ENCODE measurements around the gene ULBP1. TPM values are rescaled to one million over a fixed set of nuclear protein-coding genes. Genes with fewer than 3 reads are reported as not detected.
"Not testable (repeated sequence)": the region's sequence is repeated elsewhere in the genome, so short reads cannot be mapped to it uniquely, and the experiment has no call there.

ULBP1 gene
- polyA plus RNA-seq, 1 experiment = 2.8 TPM

GRCh38 chr6:149995235-149995750, 31.6 kb downstream of the ULBP1 start:
- no peak for DNase-seq (ENCODE audit: low read depth, low spot score)
- no peaks in the 10 kb centered on the region for H3K9me3 ChIP-seq (ENCODE audit: control insufficient read depth, insufficient read depth, low read length)
- no peak overlapping the region for H3K4me3 ChIP-seq (ENCODE audit: low read depth, low read length)
- POLR2A ChIA-PET = no interaction called here
- no peak overlapping the region for H3K27ac ChIP-seq (ENCODE audit: low read depth, low read length)
- H3K27me3 ChIP-seq (ENCODE audit: control insufficient read depth, insufficient read depth, low read length) = peaks cover 60% of the 10 kb centered on the region
- TF ChIP-seq CTCF (IDR thresholded peaks at IDR 0.05; ENCODE audit: low read depth, low read length) = no peak
- CTCF ChIA-PET = no interaction called here

- no peak for TF ChIP-seq CTCF (IDR thresholded peaks at IDR 0.05; ENCODE audit: low read depth, low read length)
- CTCF ChIA-PET = no interaction called here
- no peak for DNase-seq (ENCODE audit: low read depth, low spot score)
- Histone ChIP-seq H3K9me3 (ENCODE audit: control insufficient read depth, insufficient read depth, low read length) (no peaks in the 10 kb centered on the region), H3K27me3 (ENCODE audit: control insufficient read depth, insufficient read depth, low read length) (peaks cover 55% of the 10 kb centered on the region), H3K4me3 (ENCODE audit: low read depth, low read length) (no peak overlapping the region), H3K27ac (ENCODE audit: low read depth, low read length) (no peak overlapping the region)
- POLR2A ChIA-PET = no interaction called here
Observed at GRCh38 chr6:149995971-149996370, 32.2 kb downstream of the ULBP1 start.

- Histone ChIP-seq H3K9me3 (ENCODE audit: control insufficient read depth, insufficient read depth, low read length) (no peaks in the 10 kb centered on the region), H3K27ac (ENCODE audit: low read depth, low read length) (no peak overlapping the region), H3K4me3 (ENCODE audit: low read depth, low read length) (no peak overlapping the region), H3K27me3 (ENCODE audit: control insufficient read depth, insufficient read depth, low read length) (peaks cover 57% of the 10 kb centered on the region)
- ChIA-PET CTCF (no interaction called here), POLR2A (no interaction called here)
- no peak for TF ChIP-seq CTCF (IDR thresholded peaks at IDR 0.05; ENCODE audit: low read depth, low read length)
- DNase-seq (ENCODE audit: low read depth, low spot score) = no peak
Observed at GRCh38 chr6:149999636-150000035, 35.9 kb downstream of the ULBP1 start.

- ChIA-PET POLR2A (no interaction called here), CTCF (no interaction called here)
- Histone ChIP-seq H3K9me3 (ENCODE audit: control insufficient read depth, insufficient read depth, low read length) (no peaks in the 10 kb centered on the region), H3K27ac (ENCODE audit: low read depth, low read length) (no peak overlapping the region), H3K4me3 (ENCODE audit: low read depth, low read length) (no peak overlapping the region), H3K27me3 (ENCODE audit: control insufficient read depth, insufficient read depth, low read length) (peaks cover 48% of the 10 kb centered on the region)
- no peak for DNase-seq (ENCODE audit: low read depth, low spot score)
- no peak for TF ChIP-seq CTCF (IDR thresholded peaks at IDR 0.05; ENCODE audit: low read depth, low read length)
Observed at GRCh38 chr6:150001295-150002008, 37.7 kb downstream of the ULBP1 start.

- CTCF ChIA-PET = no interaction called here
- POLR2A ChIA-PET = no interaction called here
- no peak for DNase-seq (ENCODE audit: low read depth, low spot score)
- Histone ChIP-seq H3K9me3 (ENCODE audit: control insufficient read depth, insufficient read depth, low read length) (no peaks in the 10 kb centered on the region), H3K4me3 (ENCODE audit: low read depth, low read length) (no peak overlapping the region), H3K27ac (ENCODE audit: low read depth, low read length) (no peak overlapping the region), H3K27me3 (ENCODE audit: control insufficient read depth, insufficient read depth, low read length) (peaks cover 44% of the 10 kb centered on the region)
- no peak for TF ChIP-seq CTCF (IDR thresholded peaks at IDR 0.05; ENCODE audit: low read depth, low read length)
Observed at GRCh38 chr6:150002710-150003109, 39.0 kb downstream of the ULBP1 start.

- H3K4me3 ChIP-seq (ENCODE audit: low read depth, low read length); H3K9me3 ChIP-seq (ENCODE audit: control insufficient read depth, insufficient read depth, low read length); DNase-seq (ENCODE audit: low read depth, low spot score); POLR2A ChIA-PET; CTCF ChIA-PET; H3K27ac ChIP-seq (ENCODE audit: low read depth, low read length): not testable (repeated sequence)
- peaks cover 41% of the 10 kb centered on the region for H3K27me3 ChIP-seq (ENCODE audit: control insufficient read depth, insufficient read depth, low read length)
Observed at GRCh38 chr6:150003599-150003998, 39.9 kb downstream of the ULBP1 start.
